Spleen (tissue), 7 donors: Measurements from ENCODE around the gene HDAC9.

Experiments
- CTCF ChIP-seq, 11 experiments: fragments of 200-600 bp in 7 of 11; fragments of 450-650 bp in 4 of 11; sonication (generic) in 4 of 11; IDR thresholded peaks in 8 of 11; conservative IDR thresholded peaks in 3 of 11; 1 replicate in 7 of 11; 2 replicates in 4 of 11; pipeline versions ENCODE4 v1.4.0 to v1.8.0; 2016 to 2021; ENCODE audit warnings: antibody characterized with exemption in 11 of 11, inconsistent platforms in 4 of 11, mild to moderate bottlenecking in 1 of 11
- POLR2A ChIP-seq, 3 donors: fragments of 450-650 bp; IDR thresholded peaks; one replicate each; pipeline ENCODE4 v1.5.1; 2017; ENCODE audit warnings: antibody characterized with exemption in 3 of 3, mild to moderate bottlenecking in 1 of 3
- POLR2AphosphoS5 ChIP-seq, 3 donors: sonication (generic); formaldehyde crosslinking; IDR thresholded peaks; one replicate each; pipeline ENCODE4 v1.5.1; 2017; ENCODE audit warnings: antibody characterized with exemption in 3 of 3
- donor health status: DM: no; HTN: no; CAD: no; lungs with moderate emphysema.
- donor health status: DM: no; HTN: no; CAD: no.
- donor health status: DM: no; HTN: no; CAD: no.

- no peak for TF ChIP-seq CTCF (IDR thresholded peaks at IDR 0.05 in 8 of 11, conservative IDR thresholded peaks at IDR 0.05 in 3 of 11)
- TF ChIP-seq POLR2AphosphoS5 (IDR thresholded peaks at IDR 0.05), result no peak
- TF ChIP-seq POLR2A (IDR thresholded peaks at IDR 0.05), result no peak
These were observed 26.5 kb downstream of the HDAC9 start for GRCh38 chr7:18521945-18522566.
